Measurements from ENCODE around the gene CCL23.
"Not testable (repeated sequence)": the region's sequence is repeated elsewhere in the genome, so short reads cannot be mapped to it uniquely, and the experiment has no call there.

CCL23 gene

DNA sequence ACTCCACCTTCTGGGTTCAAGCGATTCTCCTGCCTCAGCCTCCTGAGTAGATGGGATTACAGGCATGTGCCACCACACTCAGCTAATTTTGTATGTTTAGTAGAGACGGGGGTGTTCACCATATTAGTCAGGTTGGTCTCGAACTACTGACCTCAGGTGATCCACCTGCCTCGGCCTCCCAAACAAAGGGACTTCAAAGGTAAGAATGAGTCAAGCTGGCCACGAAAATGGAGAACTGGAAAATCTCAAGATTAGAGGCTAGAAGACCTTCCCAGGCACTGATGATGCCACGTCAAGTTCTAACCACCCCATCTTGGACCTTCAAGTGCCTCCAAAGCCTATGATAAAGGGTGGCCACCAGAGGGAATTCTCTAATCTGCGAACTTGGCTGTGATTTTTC is 15.1 kb downstream of the CCL23 start:
- no peak overlapping the region for H3K27ac ChIP-seq (ENCODE audit: low read depth, low read length)
- no peak overlapping the region for H3K9ac ChIP-seq (ENCODE audit: low read length)
- no peaks in the 10 kb centered on the region for H3K36me3 ChIP-seq (ENCODE audit: insufficient read depth, low read length)
- H3K4me1 ChIP-seq (ENCODE audit: insufficient read depth, low read length), result no peaks in the 10 kb centered on the region
- H3K4me3 ChIP-seq (ENCODE audit: low read depth in 1 of 2, low read length in 2 of 2), result no peak overlapping the region
- H3K27me3 ChIP-seq (ENCODE audit: control insufficient read depth in 1 of 2, insufficient read depth in 2 of 2, low read length in 2 of 2), result no peaks in the 10 kb centered on the region
- H3K9me3 ChIP-seq (ENCODE audit: low read length), result no peaks in the 10 kb centered on the region

GRCh38 chr17:36001862-36002603 is 15.7 kb downstream of the CCL23 start:
- no peaks in the 10 kb centered on the region for H3K9me3 ChIP-seq (ENCODE audit: low read length)
- H3K9ac ChIP-seq (ENCODE audit: low read length), result no peak overlapping the region
- H3K4me1 ChIP-seq (ENCODE audit: insufficient read depth, low read length), result no peaks in the 10 kb centered on the region
- no peak overlapping the region for H3K4me3 ChIP-seq (ENCODE audit: low read depth in 1 of 2, low read length in 2 of 2)
- no peaks in the 10 kb centered on the region for H3K36me3 ChIP-seq (ENCODE audit: insufficient read depth, low read length)
- no peaks in the 10 kb centered on the region for H3K27me3 ChIP-seq (ENCODE audit: control insufficient read depth in 1 of 2, insufficient read depth in 2 of 2, low read length in 2 of 2)
- no peak overlapping the region for H3K27ac ChIP-seq (ENCODE audit: low read depth, low read length)

GRCh38 chr17:36001110-36001771 is 16.5 kb downstream of the CCL23 start, which contains the start of gene CCL15:
CCL15 (minus strand) TSS chr17:36001553; CDS start chr17:36001492, 61 bp downstream.
- Histone ChIP-seq H3K36me3 (ENCODE audit: insufficient read depth, low read length) (no peaks in the 10 kb centered on the region), H3K9me3 (ENCODE audit: low read length) (no peaks in the 10 kb centered on the region), H3K4me1 (ENCODE audit: insufficient read depth, low read length) (no peaks in the 10 kb centered on the region), H3K27ac (ENCODE audit: low read depth, low read length) (no peak within 1 kb of the TSS), H3K9ac (ENCODE audit: low read length) (no peak within 1 kb of the TSS), H3K4me3 (ENCODE audit: low read depth in 1 of 2, low read length in 2 of 2) (no peak within 1 kb of the TSS), H3K27me3 (ENCODE audit: control insufficient read depth in 1 of 2, insufficient read depth in 2 of 2, low read length in 2 of 2) (no peaks in the 10 kb centered on the region)

GRCh38 chr17:36000732-36001109 is 17.1 kb downstream of the CCL23 start:
- no peak overlapping the region for H3K9ac ChIP-seq (ENCODE audit: low read length)
- H3K27ac ChIP-seq (ENCODE audit: low read depth, low read length), result no peak overlapping the region
- H3K4me3 ChIP-seq (ENCODE audit: low read depth in 1 of 2, low read length in 2 of 2), result no peak overlapping the region

DNA sequence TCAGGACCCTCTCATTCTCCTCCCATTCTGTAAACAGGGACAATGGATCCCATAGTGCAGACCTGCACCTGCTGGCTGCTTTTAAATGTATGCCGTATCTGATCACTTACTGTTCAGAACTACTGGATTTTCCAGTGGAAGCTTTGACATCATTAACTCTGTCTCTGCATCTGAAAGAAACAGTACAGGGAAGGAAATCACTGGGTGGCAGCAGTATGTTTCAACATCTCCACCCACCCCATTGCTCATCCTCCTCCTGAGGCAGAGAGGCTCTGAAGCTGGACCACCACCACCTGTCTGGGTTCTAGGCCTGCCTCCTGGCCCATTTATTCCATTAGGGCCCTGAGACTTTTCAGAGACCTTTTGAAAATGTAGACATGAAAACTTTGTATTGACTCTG is 19.0 kb downstream of the CCL23 start:
- H3K9ac ChIP-seq (ENCODE audit: low read length), result no peak overlapping the region

More at GRCh38 chr17:36000732-36001109, 17.1 kb downstream of the CCL23 start:
- Histone ChIP-seq H3K9me3 (ENCODE audit: low read length) (no peaks in the 10 kb centered on the region), H3K27me3 (ENCODE audit: control insufficient read depth in 1 of 2, insufficient read depth in 2 of 2, low read length in 2 of 2) (no peaks in the 10 kb centered on the region), H3K4me1 (ENCODE audit: insufficient read depth, low read length) (no peaks in the 10 kb centered on the region), H3K36me3 (ENCODE audit: insufficient read depth, low read length) (no peaks in the 10 kb centered on the region)

GRCh38 chr17:35998018-35998545 is 19.7 kb downstream of the CCL23 start:
- Histone ChIP-seq H3K4me3 (ENCODE audit: low read depth in 1 of 2, low read length in 2 of 2) (no peak overlapping the region), H3K27ac (ENCODE audit: low read depth, low read length) (no peak overlapping the region), H3K36me3 (ENCODE audit: insufficient read depth, low read length) (no peaks in the 10 kb centered on the region), H3K4me1 (ENCODE audit: insufficient read depth, low read length) (no peaks in the 10 kb centered on the region), H3K9me3 (ENCODE audit: low read length) (no peaks in the 10 kb centered on the region), H3K9ac (ENCODE audit: low read length) (no peak overlapping the region), H3K27me3 (ENCODE audit: control insufficient read depth in 1 of 2, insufficient read depth in 2 of 2, low read length in 2 of 2) (no peaks in the 10 kb centered on the region)

More for the DNA sequence above, 19.0 kb downstream of the CCL23 start:
- Histone ChIP-seq H3K36me3 (ENCODE audit: insufficient read depth, low read length) (no peaks in the 10 kb centered on the region), H3K27ac (ENCODE audit: low read depth, low read length) (no peak overlapping the region), H3K27me3 (ENCODE audit: control insufficient read depth in 1 of 2, insufficient read depth in 2 of 2, low read length in 2 of 2) (no peaks in the 10 kb centered on the region), H3K9me3 (ENCODE audit: low read length) (no peaks in the 10 kb centered on the region), H3K4me1 (ENCODE audit: insufficient read depth, low read length) (no peaks in the 10 kb centered on the region), H3K4me3 (ENCODE audit: low read depth in 1 of 2, low read length in 2 of 2) (no peak overlapping the region)

DNA sequence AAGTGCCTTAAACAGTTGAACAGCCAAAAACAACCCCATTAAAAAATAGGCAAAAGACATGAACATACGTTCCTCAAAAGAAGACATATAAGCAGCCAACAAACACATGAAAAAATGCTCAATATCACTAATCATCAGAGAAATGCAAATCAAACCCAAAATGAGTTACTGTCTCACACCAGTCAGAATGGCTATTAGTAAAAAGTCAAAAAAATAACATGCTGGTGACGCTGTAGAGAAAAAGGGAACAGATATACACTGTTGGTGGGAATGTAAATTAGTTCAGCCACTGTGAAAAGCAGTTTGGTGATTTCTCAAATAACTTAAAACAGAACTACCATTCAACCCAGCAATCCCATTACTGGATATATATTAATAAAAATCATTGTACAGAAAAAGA is 22.4 kb downstream of the CCL23 start:
- not testable (repeated sequence) for H3K9ac ChIP-seq (ENCODE audit: low read length); H3K36me3 ChIP-seq (ENCODE audit: insufficient read depth, low read length); H3K4me3 ChIP-seq (ENCODE audit: low read depth in 1 of 2, low read length in 2 of 2); H3K27me3 ChIP-seq (ENCODE audit: control insufficient read depth in 1 of 2, insufficient read depth in 2 of 2, low read length in 2 of 2); H3K4me1 ChIP-seq (ENCODE audit: insufficient read depth, low read length); H3K9me3 ChIP-seq (ENCODE audit: low read length); H3K27ac ChIP-seq (ENCODE audit: low read depth, low read length)

GRCh38 chr17:35991075-35991474 is 26.7 kb downstream of the CCL23 start:
- Histone ChIP-seq H3K9ac (ENCODE audit: low read length) (no peak overlapping the region), H3K27me3 (ENCODE audit: control insufficient read depth in 1 of 2, insufficient read depth in 2 of 2, low read length in 2 of 2) (no peaks in the 10 kb centered on the region), H3K27ac (ENCODE audit: low read depth, low read length) (no peak overlapping the region), H3K9me3 (ENCODE audit: low read length) (no peaks in the 10 kb centered on the region), H3K36me3 (ENCODE audit: insufficient read depth, low read length) (no peaks in the 10 kb centered on the region), H3K4me1 (ENCODE audit: insufficient read depth, low read length) (no peaks in the 10 kb centered on the region), H3K4me3 (ENCODE audit: low read depth in 1 of 2, low read length in 2 of 2) (no peak overlapping the region)

DNA sequence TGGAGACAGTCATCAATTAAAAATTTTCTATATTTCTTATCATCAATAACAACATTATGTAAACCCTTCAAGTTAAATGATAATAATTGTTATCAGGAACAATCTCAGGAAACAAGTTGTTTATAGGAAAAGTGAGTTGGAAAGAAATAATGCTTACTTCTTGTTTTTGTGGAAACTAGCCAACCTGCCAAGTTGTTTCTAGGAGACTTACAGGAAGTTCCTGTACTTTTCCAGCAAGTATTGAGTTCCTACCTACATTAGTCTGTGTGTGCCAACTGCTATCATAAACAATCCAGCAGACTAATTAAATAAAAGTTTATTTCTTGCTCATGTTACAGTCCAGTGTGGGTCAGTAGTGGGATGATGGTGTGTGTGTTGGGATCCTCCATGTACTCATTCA is 29.6 kb downstream of the CCL23 start:
- Histone ChIP-seq H3K4me3 (ENCODE audit: low read depth in 1 of 2, low read length in 2 of 2) (no peak overlapping the region), H3K9me3 (ENCODE audit: low read length) (no peaks in the 10 kb centered on the region), H3K27ac (ENCODE audit: low read depth, low read length) (no peak overlapping the region), H3K4me1 (ENCODE audit: insufficient read depth, low read length) (no peaks in the 10 kb centered on the region), H3K27me3 (ENCODE audit: control insufficient read depth in 1 of 2, insufficient read depth in 2 of 2, low read length in 2 of 2) (no peaks in the 10 kb centered on the region), H3K36me3 (ENCODE audit: insufficient read depth, low read length) (no peaks in the 10 kb centered on the region), H3K9ac (ENCODE audit: low read length) (no peak overlapping the region)

DNA sequence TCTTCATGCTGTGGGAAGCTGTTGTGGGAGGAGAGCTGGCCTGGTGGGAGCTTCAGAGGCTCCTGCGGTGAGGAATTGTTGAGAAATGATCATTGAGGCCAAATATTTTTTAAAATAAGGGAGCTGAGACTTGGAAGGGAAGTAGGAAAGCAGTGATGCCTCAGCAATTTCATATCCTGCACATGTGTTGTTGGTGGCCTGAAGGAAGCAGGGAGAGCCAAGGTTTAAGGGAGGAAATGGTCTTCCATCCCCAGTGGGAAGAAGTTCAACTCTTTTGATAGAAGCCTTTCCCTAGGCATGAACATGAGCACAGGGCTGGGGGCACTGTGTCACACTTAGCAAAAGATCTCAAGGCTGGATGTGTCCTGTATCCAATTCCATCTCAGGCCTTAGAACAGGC is 31.1 kb downstream of the CCL23 start, which contains the start of gene CCL14:
Gene CCL14 (minus strand): TSS at position 87 of the 400 bp plus-strand sequence. CDS start 80 bp downstream, at position 7.
- no peak within 1 kb of the TSS for H3K27ac ChIP-seq (ENCODE audit: low read depth, low read length)
- H3K4me1 ChIP-seq (ENCODE audit: insufficient read depth, low read length), result no peaks in the 10 kb centered on the region
- no peaks in the 10 kb centered on the region for H3K36me3 ChIP-seq (ENCODE audit: insufficient read depth, low read length)
- H3K9me3 ChIP-seq (ENCODE audit: low read length), result no peaks in the 10 kb centered on the region
- H3K4me3 ChIP-seq (ENCODE audit: low read depth in 1 of 2, low read length in 2 of 2), result no peak within 1 kb of the TSS
- no peaks in the 10 kb centered on the region for H3K27me3 ChIP-seq (ENCODE audit: control insufficient read depth in 1 of 2, insufficient read depth in 2 of 2, low read length in 2 of 2)
- H3K9ac ChIP-seq (ENCODE audit: low read length), result no peak within 1 kb of the TSS

- Histone ChIP-seq H3K27ac (ENCODE audit: low read depth, low read length) (no peak overlapping the region), H3K36me3 (ENCODE audit: insufficient read depth, low read length) (no peaks in the 10 kb centered on the region), H3K4me3 (ENCODE audit: low read depth in 1 of 2, low read length in 2 of 2) (no peak overlapping the region), H3K4me1 (ENCODE audit: insufficient read depth, low read length) (no peaks in the 10 kb centered on the region), H3K9ac (ENCODE audit: low read length) (no peak overlapping the region), H3K27me3 (ENCODE audit: control insufficient read depth in 1 of 2, insufficient read depth in 2 of 2, low read length in 2 of 2) (no peaks in the 10 kb centered on the region), H3K9me3 (ENCODE audit: low read length) (no peaks in the 10 kb centered on the region)
These were observed 33.6 kb downstream of the CCL23 start for GRCh38 chr17:35984140-35984539.

All from muscle layer of colon (tissue), 2 donors.